ENCODE results near the gene ING2. TPM values are rescaled to one million over a fixed set of nuclear protein-coding genes. Genes with fewer than 3 reads are reported as not detected.
"Not testable (repeated sequence)": the region's sequence is repeated elsewhere in the genome, so short reads cannot be mapped to it uniquely, and the experiment has no call there.

ING2 gene
- polyA plus RNA-seq, 5 donors = 23.6 to 30.9 (median 24.9) TPM

DNA sequence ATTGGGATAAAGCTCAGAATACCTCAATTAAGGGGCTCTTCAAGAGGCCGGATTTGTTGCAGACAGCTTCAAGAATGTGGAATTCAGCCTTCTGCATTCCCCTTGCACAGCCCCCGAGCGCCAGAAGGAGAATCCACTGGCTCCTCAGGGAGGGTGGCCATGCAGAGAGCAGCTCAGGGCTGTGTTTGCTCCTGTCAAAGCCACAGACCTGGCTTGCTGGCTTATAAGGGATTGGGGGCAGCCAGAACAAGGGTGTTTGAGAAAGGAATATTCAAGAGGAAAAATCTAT lies 36.8 kb downstream of the ING2 start:
- DNase-seq = no peak

DNA sequence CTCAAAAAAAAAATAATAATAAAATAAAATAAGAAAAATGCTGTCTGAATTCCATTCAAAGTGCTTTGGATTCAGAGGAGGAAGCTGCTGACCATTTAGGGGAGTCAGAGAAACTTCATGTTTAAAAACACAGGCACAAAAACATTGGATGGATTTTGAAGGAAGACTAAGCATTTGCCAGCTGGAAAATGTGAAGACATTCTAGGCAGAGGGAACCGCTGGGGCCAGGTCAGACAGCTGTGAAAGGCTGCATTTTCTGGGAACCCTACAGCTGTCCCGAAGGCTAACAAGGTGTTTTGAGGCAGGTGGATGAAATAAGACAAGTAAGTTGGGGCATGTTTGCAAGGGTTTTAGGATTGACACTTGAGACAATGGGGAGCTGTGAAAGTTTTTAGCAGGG lies 38.6 kb downstream of the ING2 start:
- no peak for DNase-seq

DNA sequence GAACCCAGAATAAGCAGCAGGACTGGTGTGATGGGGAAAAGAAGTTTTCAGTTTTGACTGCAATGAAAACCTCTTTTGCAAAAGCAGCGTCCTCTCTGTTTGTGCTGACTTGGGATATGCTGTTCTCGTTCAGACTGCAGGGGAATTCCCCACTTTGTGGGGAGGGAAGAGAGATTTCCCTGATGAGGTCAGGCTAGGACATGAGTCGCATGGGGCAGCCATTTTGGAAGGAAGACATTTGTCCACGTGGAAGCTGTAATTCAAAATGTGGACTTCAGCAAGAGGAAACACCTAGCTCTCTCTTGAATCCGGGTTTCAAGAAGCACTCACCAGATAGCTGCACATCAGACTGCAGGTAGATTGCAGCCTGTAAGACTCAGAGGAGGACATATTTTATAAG lies 39.3 kb downstream of the ING2 start:
- no peak for DNase-seq

DNA sequence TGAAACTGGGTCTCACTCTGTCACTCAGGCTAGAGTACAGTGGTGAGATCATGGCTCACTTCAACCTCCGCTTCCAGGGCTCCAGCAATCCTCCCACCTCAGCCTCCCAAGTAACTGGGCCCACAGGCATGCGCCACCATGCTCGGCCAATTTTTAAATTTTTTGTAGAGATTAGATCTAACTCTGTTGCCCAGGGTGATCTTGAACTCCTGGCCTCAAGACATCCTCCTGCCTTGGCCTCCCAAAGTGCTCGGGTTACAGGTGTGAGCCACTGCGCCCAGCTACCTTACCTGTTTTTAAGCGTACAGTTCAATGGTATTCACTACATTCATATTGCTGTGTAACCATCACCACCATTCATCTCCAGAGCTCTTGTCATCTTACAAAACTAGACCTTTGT lies 41.5 kb downstream of the ING2 start:
- DNase-seq = no peak

DNA sequence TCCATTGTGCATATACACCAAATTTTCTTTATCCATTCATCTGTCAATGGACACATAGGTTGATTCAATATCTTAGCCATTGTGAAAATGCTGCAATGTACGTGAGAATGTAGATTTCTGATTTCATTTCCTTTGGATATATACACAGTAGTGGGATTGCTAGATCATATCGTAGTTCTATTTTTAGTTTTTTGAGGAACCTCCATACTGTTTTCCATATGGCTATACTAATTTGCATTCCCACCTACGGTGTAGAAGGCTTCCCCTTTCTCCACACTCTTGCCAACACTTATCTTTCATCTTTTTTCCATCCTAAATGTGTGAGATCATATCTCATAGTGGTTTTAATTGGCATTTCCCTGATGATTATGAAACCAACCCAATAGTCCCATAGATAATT lies 43.4 kb downstream of the ING2 start:
- DNase-seq = no peak

DNA sequence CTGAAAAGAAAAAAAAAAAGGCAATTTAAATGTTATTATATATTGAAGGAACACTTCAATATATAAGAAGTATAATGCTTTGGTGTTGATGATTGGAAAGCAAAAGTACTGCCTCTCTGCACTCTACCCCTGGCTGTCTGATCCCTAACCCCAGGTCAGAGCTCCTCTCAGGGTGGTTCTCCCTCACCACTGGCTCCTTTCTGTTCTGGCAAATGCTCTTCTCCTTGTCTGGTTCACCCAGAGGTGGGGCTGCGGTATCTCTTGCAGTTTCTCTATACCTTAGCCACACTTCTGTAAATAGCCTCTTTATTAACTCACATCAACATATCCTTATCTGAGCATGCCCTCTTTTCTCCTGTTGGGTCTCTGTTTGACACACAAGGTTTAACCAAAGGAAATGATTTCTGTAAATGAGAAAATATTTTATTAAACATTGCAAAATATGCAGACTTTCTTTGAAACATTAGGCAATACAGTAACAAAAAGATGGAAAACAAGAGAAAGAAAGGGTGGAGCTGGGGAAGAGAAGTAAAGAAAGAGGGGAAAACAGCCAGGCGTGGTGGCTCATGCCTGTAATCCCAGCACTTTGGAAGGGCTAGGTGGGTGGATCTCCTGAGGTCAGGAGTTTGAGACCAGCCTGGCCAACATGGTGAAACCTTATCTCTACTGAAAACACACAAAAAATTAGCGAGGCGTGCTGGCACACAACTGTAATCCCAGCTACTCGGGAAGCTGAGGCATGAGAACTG lies 45.7 kb downstream of the ING2 start:
- no peak for DNase-seq

DNA sequence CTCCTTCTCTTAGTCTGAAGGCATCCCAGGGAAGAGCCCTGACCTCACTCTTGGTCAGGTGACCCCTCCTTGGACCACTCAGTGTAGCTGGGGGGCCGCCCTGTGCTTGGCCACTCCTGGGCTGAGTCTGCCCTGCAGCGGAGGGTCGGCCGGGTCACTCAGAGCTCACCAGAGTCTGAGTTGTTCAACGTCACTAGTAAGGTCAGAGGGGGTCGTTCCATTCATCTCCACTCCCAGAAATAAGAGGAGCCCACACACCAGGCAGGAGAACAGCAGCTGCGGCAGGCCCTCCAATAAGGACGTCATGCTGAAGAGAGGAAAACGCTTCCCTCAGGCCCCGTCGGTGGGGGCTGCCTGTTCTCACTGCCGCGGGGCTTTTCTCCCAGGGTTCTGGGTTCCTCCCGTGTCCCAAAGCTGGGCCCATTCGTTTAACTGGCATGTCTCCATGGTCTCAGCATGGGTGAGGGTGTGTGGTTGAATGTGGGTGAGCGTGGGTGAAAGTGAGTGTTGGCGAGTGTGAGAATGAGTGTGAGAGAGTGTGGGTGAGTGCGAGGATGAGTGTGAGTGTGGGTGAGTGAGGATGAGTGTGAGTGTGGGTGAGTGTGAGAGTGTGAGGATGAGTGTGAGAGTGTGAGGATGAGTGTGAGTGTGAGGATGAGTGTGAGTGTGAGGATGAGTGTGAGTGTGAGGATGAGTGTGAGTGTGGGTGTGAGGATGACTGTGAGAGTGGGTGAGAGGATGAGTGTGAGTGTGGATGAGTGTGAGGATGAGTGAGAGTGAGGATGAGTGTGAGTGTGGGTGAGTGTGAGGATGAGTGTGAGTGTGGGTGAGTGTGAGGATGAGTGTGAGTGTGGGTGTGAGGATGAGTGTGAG lies 47.7 kb downstream of the ING2 start:
- DNase-seq = no peak

DNA sequence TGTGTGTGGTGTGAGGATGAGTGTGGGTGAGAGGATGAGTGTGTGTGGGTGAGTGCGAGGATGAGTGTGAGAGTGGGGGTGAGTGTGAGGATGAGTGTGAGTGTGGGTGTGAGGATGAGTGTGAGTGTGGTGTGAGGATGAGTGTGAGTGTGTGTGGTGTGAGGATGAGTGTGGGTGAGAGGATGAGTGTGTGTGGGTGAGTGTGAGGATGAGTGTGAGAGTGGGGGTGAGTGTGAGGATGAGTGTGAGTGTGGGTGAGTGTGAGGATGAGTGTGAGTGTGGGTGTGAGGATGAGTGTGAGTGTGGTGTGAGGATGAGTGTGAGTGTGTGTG lies 48.3 kb downstream of the ING2 start:
- DNase-seq = not testable (repeated sequence)

DNA sequence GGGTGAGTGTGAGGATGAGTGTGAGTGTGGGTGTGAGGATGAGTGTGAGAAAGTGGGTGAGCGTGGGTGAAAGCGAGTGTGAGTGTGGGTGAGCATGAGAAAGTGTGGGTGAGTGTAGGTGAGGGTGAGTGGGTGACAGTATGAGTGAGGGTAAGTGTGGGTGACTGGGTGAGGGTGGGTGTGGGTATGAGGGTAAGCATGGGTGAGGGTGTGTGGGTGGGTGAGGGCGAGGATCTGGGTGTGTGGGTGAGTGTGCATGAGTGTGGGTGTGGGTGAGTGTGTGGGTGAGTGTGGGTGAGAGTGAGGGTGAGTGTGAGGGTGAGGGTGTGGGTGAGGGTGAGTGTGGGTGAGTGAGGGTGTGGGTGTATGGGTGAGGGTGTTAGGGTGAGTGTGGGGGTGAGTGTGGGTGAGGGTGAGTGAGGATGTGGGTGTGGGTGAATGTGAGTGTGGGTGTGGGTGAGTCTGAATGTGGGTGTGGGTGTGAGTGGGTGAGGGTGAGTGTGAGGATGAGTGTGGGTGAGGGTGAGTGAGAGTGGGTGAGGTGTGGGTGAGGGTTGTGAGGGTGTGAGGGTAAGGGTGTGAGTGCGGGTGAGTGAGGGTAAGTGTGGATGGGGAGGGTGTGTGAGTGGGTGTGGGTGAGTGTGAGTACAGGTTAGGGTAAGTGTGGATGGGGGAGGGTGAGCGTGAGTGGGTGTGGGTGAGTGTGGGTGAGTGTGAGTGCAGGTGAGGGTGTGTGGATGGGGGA lies 48.9 kb downstream of the ING2 start:
- DNase-seq = no peak

DNA sequence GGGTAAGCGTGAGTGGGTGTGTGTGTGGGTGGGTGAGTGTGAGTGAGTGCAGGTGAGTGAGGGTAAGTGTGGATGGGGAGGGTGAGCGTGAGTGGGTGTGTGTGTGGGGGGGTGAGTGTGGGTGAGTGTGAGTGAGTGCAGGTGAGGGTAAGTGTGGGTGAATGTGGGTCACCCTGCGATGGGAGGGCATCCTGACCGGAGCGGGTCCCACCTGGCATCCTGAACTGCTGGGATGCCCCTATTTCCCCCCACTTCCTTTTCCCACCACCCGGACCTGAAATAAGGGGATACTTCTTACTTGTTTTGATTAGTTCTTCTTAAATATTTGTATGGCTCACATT lies 49.5 kb downstream of the ING2 start:
- no peak for DNase-seq

DNA sequence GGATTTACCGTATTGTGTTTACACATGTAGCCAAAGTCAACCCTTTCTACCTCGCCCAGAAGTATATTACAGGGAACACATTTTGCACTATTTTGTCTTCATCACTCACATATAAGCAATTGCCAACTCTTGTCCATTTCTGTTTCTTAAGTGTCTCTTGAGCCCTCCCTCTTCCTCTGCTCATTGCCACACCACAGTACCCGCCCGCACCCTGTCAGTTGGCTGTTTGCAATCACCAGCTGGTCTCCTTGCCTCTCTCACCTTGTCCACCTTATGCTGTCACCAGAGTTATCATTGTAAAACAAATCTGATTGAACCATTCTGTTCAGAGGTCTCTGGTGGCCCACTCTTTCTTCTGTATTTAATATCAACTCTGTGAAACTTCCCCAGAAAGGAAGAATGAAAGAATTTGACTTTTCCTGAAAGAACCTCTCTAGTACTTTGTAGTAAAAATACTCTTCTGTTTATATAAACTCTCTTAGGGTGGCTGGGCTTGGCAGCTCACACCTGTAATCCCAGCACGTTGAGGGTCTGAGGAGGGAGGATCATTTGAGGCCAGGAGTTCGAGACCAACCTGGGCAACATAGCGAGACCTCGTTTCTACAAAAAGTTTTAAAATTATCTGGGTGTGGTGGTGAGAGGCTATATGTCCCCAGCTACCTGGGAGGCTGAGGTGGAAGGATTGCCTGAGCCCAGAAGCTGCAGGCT lies 50.2 kb downstream of the ING2 start:
- no peak for DNase-seq

DNA sequence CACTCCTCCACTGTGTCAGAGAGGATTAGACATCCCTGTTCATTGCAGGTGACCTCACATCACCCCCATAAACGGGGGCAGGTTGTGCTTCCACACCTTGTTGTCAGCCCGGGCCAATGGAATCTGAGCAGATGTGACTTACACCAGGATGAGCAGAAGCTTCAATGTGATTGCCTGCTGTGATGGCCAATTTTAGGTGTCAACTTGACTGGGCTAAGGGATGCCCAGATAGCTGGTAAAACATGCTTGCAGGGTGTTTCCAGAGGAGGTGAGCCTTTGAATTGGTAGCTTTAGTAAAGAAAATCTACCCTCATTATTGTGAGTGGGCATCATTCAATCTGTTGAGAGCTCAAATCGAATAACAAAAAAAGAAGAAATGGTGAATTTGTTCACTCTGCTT lies 52.1 kb downstream of the ING2 start:
- DNase-seq = no peak

DNA sequence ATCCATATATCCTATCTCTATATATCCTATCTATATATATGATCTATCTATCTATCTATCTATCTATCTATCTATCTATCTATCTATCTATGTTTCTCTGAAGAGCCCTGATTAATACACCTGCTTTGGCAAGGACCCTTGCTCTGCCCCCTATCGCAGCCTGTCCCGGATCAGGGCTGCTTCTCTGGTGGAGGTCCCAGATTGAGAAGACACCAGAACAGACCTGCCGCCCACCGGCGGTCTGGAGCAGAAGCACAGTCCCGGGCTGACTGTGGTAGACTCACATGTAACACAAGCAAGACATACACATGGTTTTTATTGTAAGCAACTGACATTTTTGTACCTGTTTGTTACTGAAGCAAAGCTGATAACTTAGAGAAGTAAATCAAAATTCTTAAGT lies 52.8 kb downstream of the ING2 start:
- no peak for DNase-seq

DNA sequence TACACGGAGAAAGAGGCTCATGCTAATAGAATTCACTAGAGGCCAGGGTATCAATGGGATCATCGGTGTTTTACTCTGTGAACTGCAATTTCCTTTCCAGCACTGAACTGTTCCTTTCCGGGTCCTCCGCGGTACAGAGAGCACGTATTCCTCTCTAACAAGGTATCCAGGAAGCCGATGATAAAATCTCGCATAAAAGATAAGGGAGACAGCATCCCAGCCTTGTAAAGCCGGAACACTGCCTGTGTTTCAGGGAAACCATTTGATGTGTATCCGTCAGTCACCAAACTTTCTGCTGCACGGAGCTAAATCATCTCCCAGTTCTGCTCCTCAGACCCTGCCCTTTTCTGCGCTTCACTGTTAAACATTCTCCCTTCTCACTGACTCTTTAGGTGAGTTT lies 54.0 kb downstream of the ING2 start:
- DNase-seq = no peak

DNA sequence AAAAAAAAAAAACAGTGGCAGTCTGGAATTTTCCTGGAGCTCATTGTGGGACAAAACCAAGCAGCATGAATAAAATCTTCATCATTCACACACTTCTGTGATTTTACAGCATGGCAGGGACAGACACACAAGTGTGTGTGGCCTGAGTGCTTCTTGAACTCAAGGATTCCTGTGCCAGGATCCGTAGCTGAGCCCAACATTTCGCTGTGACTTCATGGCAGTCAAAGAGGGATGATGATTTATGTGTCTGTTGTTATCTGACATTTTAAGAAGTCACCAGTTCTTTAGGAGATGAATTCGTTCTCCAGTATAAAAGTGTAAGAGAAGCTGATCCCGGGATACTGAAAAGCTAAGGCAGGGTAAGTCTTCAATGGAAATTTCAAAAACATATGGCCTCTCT lies 57.0 kb downstream of the ING2 start:
- no peak for DNase-seq

Other genes with a start within 250 kb of the ING2 start
- gene CLDN22, start 184.8 kb upstream of the ING2 start, polyA plus RNA-seq (ENCODE audit: insufficient read depth in 1 of 5, insufficient read length in 5 of 5, low replicate concordance in 1 of 5) = 1 to 10 TPM in 2 of 5 donors, under 1 TPM in 3; 0.35 to 2.2 (median 0.95) TPM
- gene CLDN24, start 182.6 kb upstream of the ING2 start, polyA plus RNA-seq (ENCODE audit: insufficient read depth in 1 of 5, insufficient read length in 5 of 5, low replicate concordance in 1 of 5) = under 1 TPM in 1 of 5 donors, not detected in 4; 0.33 TPM
- gene CDKN2AIP, start 60.4 kb upstream of the ING2 start, polyA plus RNA-seq (ENCODE audit: insufficient read depth in 1 of 5, insufficient read length in 5 of 5, low replicate concordance in 1 of 5) = 10 to 100 TPM; 25.9 to 36.9 (median 32.5) TPM
- 10 to 100 TPM; 27.8 to 36.9 (median 31.3) TPM for gene RWDD4, start 154.1 kb downstream of the ING2 start, polyA plus RNA-seq (ENCODE audit: insufficient read depth in 1 of 5, insufficient read length in 5 of 5, low replicate concordance in 1 of 5)
- 10 to 100 TPM; 34.4 to 59.7 (median 50.5) TPM for gene TRAPPC11, start 154.2 kb downstream of the ING2 start, polyA plus RNA-seq (ENCODE audit: insufficient read depth in 1 of 5, insufficient read length in 5 of 5, low replicate concordance in 1 of 5)

All from right lung (tissue), 5 donors.